Germinal center (tissue), 1 donor: ENCODE measurements around the gene PSME4.
"Not testable (repeated sequence)": the region's sequence is repeated elsewhere in the genome, so short reads cannot be mapped to it uniquely, and the experiment has no call there.

ENCODE experiments used
- DNase-seq: peaks from one replicate; pipeline ENCODE4 v3.0.0; 2012; ENCODE audit warnings: mixed read lengths, low spot score

PSME4 gene

GRCh38 chr2:53961478-53962216 lies 9.1 kb downstream of the PSME4 start:
- not testable (repeated sequence) for DNase-seq

DNA sequence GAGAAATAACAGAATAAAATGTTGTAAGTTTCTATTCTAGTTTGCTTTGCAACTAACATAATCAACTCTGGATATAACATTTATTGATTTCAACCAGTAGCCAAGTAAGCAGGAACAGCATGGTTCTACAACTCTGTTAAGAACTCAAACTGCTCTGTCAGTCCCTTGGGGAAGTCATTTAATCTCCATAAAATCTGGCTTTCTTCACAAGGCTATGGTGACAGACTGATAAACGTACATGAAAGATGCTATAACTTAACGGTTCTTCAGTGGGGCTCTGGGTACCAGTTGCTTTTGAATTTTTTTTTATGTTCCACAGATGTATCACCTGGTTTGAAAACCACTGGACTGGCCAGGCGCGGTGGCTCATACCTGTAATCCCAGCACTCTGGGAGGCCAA lies 10.3 kb downstream of the PSME4 start:
- no peak for DNase-seq

GRCh38 chr2:53958443-53958842 lies 12.3 kb downstream of the PSME4 start:
- no peak for DNase-seq

- DNase-seq, result no peak
Observed at GRCh38 chr2:53952519-53952918, 18.3 kb downstream of the PSME4 start.

GRCh38 chr2:53949457-53949856 lies 21.3 kb downstream of the PSME4 start:
- no peak for DNase-seq

DNA sequence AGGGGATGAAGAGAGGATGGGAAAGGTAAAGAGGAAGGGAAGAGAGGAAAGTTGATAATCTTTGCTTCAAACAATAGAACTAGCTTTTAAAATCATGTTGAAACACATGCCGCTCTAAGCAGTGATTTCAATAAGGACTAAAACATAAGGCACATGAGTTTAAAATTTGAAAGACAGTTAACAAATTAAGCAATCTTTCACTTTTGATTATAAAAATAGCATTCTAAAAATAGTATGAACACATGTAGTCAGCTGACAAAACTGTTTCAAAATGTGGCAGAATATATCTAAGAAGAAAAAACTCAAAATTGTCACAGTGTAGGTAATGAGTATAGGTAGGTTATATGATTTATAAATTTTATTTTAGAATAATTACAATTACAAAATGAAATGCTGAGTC lies 25.3 kb downstream of the PSME4 start:
- no peak for DNase-seq

DNA sequence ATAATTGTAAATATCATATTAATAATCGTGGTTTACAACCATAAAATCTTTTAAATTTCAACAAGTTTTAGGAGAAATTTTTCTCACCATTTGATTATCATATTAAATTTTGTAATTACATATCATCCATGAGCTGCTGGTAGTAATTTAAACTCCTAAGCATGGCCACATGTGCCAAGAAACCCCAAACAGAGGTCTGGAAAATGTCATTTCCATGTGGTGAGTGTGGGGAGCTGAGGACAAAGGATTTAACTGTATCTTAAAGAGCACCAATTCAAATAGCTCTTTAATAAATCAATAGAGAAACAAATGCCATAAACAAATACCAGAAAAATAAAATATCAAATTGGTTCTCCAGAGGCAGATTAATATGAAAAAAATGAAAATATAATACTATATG lies 26.3 kb downstream of the PSME4 start:
- no peak for DNase-seq

DNA sequence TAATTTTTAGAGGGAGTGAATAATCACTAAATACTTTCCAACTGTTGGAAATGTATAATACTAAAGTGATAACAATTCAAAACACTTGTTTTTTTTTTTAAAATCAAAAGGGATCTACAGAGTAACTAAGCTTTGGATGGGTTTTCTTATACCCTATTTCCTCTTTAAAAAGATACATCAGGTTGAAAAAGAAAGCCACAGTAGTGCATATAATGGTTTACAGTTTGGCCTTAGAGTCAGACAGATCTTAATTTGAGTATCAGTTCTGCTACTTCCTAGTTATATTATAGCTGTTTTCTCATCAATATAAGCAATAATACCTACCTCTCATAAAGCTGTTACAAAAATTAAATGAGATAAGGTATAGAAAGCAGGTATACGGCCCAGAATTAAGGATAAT lies 28.5 kb downstream of the PSME4 start:
- no peak for DNase-seq

- DNase-seq, result no peak
Observed at GRCh38 chr2:53941749-53942148, 29.0 kb downstream of the PSME4 start.

DNA sequence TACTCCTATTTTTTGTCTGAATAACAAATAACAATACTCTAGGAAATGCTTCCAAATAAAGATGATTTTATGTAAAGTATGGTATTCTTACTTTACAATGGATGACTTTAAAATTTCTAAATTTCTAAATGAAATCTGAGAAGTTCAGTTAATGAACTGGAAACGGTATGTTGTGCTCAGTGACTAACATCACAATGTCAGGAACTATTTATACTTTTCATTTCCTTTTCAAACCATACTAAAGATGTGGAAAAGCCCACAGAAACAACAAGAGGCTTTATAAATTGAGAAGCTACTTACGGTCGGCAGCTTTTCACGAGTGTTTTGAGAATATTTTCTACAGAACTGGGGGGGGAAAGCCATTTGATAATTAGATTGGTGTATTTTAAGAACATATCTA lies 31.1 kb downstream of the PSME4 start:
- no peak for DNase-seq

- DNase-seq, result no peak
Observed at GRCh38 chr2:53938904-53939303, 31.9 kb downstream of the PSME4 start.

DNA sequence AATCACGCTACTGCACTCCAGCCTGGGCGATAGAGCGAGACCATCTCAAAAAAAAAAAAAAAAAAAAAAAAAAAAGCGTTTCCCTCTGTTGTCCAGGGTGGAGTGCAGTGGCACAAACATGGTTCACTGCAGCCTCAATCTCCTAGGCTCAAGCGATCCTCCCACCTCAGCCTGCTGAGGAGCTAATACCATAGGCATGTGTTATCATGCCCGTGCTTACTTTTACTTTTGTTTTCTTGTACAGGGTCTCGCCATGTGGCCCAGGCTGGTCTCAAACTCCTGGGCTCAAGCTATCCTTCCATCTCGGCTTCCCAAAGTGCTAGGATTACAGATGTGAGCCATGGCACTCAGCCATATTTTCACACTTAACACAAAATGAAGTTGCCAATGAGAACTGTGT lies 37.5 kb downstream of the PSME4 start:
- no peak for DNase-seq

GRCh38 chr2:53926321-53926720 lies 44.5 kb downstream of the PSME4 start:
- DNase-seq, result not testable (repeated sequence)

- DNase-seq, result peak; percentile 2
Observed at GRCh38 chr2:53913721-53914120, 57.1 kb downstream of the PSME4 start.

DNA sequence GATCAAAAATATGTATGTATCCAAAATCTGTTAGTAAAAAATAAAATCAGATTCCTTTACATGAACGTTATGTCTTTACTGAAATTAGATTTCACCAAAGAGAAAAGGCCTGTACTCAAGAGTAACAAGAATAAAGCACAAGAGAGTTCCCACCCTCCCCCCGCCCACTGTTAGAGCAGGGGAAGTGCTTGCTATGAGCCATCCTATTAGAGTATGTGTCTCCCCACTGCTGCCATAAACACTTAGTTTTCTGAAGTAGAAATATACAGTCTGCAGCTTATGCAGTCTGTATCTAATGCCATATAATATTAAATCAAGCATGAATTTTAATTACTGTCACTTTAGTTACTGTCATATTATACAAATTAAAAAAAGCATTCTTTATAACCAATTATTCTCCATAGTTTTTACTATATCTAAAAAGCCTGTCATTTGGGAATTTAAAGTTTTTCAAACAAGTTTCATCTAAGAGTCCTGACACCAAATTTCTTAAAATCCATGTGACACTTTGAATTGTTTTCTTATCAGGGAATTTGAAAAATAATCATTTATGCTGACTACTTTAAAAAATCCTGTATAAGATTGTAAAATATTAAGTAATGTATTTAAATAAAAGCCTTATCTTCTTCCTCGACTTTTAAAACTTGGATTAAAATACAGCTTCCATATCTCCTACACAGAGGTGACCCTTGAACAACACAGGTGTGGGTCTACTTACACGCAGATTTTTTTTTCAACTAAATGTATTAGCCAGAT lies 59.2 kb downstream of the PSME4 start:
- no peak for DNase-seq

GRCh38 chr2:53907582-53907981 lies 63.2 kb downstream of the PSME4 start:
- DNase-seq, result no peak

DNA sequence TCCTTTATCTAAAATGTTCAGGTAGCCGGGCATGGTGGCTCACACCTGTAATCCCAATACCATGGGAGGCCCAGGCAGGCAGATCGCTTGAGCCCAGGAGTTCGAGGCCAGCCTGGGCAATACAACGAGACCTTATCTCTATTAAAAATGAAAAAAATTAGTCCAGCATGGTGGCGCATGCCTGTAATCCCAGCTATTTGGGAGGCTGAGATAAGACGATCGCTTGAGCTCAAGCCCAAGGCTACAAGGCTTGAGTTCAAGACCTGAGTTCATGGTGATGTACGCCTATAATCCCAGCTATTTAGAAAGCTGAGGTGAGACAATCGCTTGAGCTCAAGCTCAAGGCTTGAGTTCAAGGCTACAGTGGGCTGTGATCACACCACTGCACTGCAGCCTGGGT lies 65.4 kb downstream of the PSME4 start:
- DNase-seq, result no peak

GRCh38 chr2:53903011-53903410 lies 67.8 kb downstream of the PSME4 start:
- DNase-seq, result no peak

- no peak for DNase-seq
Observed at GRCh38 chr2:53901192-53901591, 69.6 kb downstream of the PSME4 start.

- DNase-seq, result no peak
Observed at GRCh38 chr2:53896864-53897263, 73.9 kb downstream of the PSME4 start.

DNA sequence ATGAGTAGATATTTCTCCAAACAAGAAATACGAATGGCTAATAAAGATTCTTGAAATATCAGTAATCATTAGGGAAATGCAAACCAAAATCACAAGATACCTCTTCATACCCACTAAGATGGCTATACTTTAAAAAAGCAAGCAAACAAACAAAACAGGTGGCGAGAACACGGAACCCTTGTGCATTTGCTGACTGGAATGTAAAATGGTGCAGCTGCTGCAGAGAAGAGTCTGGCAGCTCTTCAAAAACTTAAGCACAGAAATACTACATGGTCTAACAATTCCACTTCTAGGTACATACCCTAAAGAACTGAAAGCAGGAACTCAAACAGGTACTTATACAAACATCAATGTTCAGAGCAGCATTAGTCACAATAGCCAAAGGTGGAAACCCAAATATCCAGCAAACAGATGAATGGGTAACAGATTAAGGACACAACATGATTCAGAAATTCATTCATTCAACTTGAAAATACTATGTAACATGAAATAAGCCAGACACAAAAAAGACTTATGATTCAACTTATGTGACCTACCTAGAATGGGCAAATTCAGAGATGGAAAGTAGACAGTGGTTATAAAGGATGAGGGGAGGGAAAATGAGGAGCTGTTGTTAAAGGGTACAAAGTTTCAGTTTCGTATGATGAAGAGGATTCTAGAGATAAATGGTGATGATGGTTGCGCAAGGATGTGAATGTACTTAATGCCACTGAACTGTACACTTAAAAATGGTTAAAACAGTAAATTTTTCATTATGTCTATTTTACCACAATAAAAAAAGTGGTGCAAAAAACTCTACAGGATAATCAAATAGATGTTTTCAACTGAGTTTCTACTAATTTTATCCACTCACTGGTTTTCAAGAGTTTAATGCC lies 84.2 kb downstream of the PSME4 start:
- no peak for DNase-seq

DNA sequence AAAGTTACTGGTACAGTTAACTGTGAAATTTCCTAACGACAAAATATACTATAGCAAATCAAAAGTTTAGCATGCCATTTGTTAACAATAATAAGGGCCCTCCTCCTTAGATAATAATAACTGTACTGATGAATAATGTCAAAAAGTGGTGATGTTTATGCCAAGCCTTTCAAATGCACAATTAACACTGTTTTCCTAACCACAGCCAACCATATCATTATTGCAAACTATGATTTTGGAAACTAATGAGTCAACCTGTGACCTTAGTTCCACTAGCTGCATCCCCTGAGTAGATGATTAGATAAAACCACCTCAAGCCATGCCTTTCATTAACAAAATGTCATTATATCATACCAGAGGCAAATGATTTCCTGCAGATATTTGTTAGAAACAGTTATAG lies 85.9 kb downstream of the PSME4 start:
- DNase-seq, result no peak

GRCh38 chr2:53881986-53882385 lies 88.8 kb downstream of the PSME4 start:
- no peak for DNase-seq
